SK-N-DZ (cell line): Measurements from ENCODE around the gene SULT1A2. TPM values are rescaled to one million over a fixed set of nuclear protein-coding genes. Genes with fewer than 3 reads are reported as not detected.
"Not testable (repeated sequence)": the region's sequence is repeated elsewhere in the genome, so short reads cannot be mapped to it uniquely, and the experiment has no call there.

Source experiments
- DNase-seq: peaks from one replicate; pipeline ENCODE4 v3.0.0-alpha.2; 2015; ENCODE audit warnings: low spot score
- polyA plus RNA-seq, 2 experiments: library from polyadenylated mRNA; depleted of rRNA; stranded (reverse); fragments of >200 nt; gene quantifications; 2 replicates each; pipeline ENCODE4 v1.2.3, GENCODE V29; 2014

The SULT1A2 gene
- polyA plus RNA-seq (2014; cell fraction: cytosol; rRNA removed), result 0.66 and 0.98 TPM in 2 replicates
- 0.61 and 4.4 TPM in 2 replicates for polyA plus RNA-seq (2014; cell fraction: nucleus; rRNA removed)

- no peak for DNase-seq
Measured at GRCh38 chr16:28596840-28597691, at the start of gene SULT1A2. TSS of gene SULT1A2 (minus strand) at chr16:28597050. CDS start at chr16:28595930, 1,120 bp downstream.

GRCh38 chr16:28639959-28640358 lies 43.1 kb upstream of the SULT1A2 start:
- DNase-seq, result not testable (repeated sequence)

DNA sequence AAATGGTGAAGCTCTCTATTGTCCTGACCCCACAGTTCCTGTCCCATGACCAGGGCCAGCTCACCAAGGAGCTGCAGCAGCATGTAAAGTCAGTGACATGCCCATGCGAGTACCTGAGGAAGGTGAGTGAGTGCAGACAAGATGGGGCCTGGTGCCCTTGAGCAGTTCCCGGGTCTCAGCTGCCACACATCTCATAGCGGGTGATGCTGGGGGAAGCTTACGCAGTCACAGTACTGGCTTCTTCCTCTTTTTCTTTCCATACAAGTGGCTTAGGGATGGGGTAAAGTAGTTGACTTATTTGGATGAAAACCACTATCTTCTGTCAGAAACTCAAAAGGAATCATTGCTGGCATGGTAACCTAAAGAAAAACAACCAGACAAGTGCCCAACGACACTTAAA lies 41.5 kb upstream of the SULT1A2 start:
- DNase-seq, result not testable (repeated sequence)

DNA sequence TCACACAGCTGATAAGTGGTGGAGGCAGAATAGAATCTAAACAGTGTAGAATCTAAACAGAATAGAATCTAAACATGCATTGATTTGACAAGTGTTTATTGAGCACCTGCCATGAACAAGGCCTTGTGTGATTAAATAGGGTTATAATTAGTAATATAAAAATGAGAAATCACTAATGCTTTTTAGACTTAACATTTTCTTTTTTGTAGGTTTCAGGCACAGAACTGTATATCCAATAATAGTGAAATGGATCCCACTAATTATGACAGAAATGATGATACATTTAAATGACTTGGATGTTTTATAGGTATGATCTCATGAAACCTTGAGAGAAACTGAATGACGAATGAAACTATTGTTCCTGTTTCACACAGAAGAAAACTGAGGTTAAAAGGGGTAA lies 40.9 kb upstream of the SULT1A2 start, which contains the start of gene NPIPB8:
NPIPB8 (plus strand) TSS at position 301 of the 400 bp plus-strand sequence. CDS start 296 bp downstream, outside the sequence.
- not testable (repeated sequence) for DNase-seq

DNA sequence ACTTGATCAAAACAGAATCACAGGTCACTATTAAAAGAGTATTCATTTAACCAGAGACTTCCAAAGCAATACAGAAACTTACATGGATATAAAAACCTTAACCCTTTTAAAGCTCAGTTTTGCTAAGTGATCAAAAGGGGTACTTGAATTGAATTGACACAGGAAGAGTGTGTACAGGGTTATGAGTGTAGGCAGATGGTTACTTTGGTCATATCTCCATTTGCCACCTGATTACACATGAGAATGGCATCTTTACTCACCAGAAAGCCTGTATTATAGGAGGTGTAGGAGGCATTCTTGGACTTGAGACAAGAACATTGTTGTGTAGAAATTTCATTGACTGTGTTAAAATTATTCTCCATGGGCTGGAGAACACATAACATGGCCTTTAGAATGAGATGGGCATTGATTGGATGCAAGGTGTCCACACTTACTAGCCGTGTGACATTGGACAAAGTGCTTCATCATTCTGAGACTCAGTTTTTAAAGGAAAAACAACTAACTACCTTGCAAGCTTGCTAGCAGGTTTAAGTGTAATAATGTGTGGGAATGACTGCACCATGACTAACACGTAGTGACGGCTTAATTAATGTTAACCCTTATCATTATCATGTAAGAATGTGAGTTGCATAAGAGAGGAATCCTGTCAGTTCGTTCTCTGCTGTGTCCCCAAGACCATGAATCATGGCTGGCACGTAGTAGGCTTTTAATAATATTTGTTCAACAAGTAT lies 39.4 kb upstream of the SULT1A2 start:
- DNase-seq, result not testable (repeated sequence)

DNA sequence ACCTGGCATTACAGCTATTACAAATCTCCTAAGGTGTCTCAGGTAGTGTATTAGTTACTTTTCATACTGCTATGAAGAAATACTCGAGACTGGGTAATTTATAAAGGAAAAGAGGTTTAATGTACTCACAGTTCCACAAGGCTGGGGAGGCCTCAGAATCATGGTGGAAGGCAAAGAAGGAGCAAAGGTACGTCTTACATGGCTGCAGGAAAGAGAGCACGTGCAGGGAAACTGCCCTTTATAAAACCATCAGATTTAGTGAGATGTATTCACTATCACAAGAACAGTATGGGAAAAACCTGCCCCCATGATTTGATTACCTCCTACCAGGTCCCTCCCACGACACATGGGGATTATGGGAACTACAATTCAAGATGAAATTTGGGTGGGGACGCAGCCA lies 34.1 kb upstream of the SULT1A2 start:
- DNase-seq, result not testable (repeated sequence)

GRCh38 chr16:28623172-28623711 lies 26.4 kb upstream of the SULT1A2 start:
- no peak for DNase-seq

- not testable (repeated sequence) for DNase-seq
Measured at GRCh38 chr16:28622532-28623171, 25.8 kb upstream of the SULT1A2 start.

DNA sequence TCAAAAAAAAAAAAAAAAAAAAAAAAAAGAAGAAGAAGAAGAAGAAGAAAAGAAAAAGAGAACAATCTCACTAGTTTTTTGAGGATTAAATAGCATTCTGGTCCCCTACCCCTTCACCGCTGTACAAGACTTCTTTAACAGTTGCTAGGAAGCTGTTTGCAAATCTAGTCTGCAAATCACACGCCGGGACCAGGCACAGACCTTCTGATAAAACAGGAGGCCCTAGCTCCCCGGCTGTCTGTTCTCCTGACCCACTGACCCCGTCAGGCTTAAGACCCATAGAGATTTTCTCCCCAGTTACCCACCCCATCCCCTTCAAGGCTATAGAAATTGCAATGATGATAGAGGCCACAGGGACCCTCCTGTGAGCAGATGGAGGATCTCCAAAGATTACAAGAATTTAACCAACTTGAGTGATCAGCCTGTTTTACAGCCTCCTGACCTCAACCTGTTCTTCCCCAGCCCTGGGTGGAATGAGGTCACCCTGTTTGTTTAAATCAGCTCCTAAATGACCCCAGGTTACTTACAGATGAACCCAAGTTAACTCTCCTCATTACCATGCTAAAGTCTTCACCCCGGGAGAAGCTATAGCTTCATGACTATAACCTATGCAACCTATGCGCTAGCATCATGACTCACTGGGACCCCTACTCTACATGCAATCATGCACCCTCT lies 24.8 kb upstream of the SULT1A2 start:
- DNase-seq, result no peak

GRCh38 chr16:28620316-28620715 lies 23.5 kb upstream of the SULT1A2 start:
- DNase-seq, result not testable (repeated sequence)

DNA sequence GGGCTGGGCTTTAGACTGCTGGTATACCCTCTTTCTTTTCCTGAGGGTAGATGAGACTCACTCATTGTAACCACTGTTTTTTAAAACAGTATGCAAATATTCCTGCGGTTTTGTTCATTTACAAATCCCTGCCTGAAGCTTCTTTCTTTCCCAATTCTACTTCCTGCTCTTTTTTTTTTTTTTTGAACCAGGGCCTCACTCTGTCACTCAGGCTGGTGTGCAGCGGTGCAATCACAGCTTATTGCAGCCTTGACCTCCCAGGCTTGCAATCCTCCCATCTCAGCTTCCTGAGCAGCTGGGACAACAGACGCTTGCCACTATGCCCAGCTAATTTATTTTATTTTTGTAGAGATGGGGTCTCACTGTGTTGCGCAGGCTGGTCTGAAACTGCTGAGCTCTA lies 21.0 kb upstream of the SULT1A2 start:
- no peak for DNase-seq

GRCh38 chr16:28616636-28617035 lies 19.8 kb upstream of the SULT1A2 start:
- no peak for DNase-seq

GRCh38 chr16:28616224-28616577 lies 19.4 kb upstream of the SULT1A2 start:
- not testable (repeated sequence) for DNase-seq

DNA sequence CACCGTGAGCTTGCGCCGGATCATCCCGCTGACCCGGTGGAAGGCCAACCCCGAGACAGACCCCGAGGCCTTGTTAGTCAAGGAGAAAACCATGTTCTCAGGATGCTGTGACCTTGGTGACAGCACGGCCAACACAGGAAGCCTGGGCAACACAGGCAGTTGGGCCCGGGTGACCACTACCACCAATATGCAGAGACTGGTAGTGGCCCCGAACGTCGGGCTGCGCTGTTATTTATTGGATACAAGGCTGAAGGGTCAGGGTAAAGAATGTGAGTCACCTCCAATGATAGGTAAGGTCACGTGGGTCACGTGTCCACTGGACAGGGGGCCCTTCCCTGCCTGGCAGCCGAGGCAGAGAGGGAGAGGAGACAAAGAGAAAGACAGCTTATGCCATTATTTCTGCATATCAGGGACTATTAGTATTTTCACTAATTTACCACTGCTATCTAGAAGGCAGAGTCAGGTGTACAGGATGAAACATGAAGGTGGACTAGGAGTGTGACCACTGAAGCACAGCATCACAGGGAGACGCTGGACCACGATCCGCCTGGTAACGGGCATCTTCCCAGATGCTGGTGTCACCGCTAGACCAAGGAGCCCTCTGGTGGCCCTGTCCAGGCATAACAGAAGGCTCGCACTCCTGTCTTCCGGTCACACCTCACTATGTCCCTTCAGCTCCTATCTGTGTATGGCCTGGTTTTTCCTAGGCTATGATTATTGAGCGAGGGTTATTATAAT lies 18.8 kb upstream of the SULT1A2 start:
- peak; percentile 58 for DNase-seq

DNA sequence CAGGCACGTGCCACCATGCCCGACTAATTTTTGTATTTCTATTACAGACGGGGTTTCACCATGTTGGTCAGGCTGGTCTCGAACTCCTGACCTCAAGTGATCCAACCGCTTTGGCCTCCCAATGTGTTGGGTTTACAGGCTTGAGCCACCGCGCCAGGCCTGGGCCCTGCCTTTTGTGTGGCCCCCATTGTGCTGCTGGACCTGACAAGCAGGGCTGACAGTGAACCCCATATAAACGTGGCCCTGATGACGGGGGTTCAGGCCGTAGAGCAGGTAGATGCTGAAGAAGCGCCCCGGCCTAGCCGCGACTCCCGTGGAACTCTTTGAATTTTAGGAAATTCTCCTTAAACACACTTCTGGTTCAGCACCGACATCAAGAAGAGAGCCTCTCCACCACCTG lies 17.7 kb upstream of the SULT1A2 start:
- DNase-seq, result not testable (repeated sequence)

DNA sequence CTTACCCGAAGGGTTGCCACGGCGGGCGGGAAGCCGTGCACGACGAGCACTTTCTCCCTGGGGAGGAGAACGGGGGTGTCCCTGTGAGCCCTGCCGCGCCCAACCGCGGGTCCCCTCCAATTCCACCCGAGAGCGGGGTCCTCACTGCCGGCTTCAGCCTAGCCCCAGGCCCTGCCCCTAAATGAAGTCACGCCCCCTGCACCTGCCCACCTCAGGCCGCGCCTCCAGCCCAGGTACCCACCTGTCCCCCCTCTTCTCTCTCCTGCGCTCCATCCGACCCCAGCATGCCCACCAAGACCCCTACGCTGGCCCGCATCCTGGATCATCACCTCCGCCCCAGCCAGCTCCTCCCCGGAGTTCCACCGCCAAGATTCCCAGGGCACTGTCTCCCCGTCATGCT lies 17.1 kb upstream of the SULT1A2 start:
- not testable (repeated sequence) for DNase-seq

DNA sequence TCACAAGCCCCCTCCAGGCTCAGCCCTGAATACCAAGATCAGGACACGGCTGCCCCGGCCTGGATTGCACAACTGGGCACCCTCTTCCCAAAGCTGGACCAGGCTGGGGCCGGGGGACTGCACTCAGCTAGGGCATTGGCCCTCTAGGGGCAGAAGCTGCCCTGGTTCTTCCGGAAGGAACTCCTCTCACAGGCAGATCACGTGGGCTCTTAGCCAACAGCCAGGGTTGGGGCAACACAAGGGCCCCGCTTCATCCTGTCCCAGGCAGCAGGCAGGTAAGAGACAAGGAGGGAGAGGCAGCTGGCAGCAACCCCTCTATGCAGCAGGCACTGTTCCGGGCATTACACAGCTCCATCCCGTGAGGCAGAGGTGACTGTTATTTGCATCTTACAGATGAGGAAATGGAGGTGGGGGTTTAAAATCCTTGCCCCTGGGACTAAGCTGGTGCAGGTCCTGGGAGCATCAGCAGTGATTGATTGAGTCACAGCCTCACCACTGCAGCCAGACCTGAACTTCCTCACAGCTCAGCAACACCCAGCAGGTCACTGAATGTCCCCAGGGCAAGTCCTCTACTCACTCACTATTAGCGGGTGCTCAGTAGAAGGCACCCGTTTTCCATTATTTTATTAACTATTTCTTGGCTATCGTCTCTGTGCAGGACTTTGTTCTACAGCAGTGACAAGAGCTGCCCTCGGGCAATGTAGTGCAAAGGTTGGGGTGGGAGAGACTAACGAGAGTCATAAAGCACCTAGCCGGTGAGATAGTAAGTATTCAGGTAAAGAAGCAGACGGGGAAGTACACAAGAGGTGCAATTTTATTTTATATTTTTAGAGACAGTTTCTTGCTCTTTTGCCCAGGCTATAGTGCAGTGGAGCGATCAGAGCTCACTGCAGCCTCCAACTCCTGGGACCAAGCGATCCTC lies 15.8 kb upstream of the SULT1A2 start:
- not testable (repeated sequence) for DNase-seq

DNA sequence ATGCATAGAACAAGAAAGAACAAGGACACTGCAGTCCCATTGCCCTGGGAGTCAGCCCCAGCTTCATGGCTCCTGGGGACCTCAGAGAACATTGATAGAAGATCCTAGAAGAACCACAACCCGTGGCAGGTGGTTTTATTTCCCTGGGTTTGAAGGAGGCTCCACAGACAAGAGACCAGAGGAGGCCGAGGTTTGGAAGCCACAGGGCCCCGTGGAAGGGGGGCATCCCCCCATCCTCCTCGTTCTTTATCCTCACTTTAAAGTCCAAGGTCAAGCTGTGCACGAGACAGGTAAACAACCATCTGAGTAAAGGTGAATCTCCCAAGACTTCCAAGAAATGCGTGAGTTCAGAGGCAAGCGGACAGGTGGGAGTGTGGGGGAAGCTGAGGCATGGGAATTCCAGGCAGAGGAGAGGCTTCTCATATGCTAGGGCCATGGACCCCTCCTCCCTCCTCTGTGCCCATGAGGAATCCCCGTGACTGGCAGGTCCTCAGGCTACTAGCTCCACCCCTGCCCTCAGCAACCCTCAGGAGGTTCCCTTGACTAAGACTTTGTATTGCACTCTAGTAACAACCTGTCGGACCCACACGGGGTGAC lies 13.8 kb upstream of the SULT1A2 start:
- no peak for DNase-seq
